Erythroblast (primary cell): ENCODE measurements around the gene KIN.

Experiments
- GATA1 ChIP-seq: IDR thresholded peaks from 2 replicates; pipeline ENCODE4 v1.6.1; 2011; ENCODE audit warnings: low read depth, mild to moderate bottlenecking, control low read depth, low read length, moderate library complexity
- POLR2A ChIP-seq: IDR thresholded peaks from 2 replicates; pipeline ENCODE4 v1.6.1; 2011; ENCODE audit warnings: mild to moderate bottlenecking, low read length

DNA sequence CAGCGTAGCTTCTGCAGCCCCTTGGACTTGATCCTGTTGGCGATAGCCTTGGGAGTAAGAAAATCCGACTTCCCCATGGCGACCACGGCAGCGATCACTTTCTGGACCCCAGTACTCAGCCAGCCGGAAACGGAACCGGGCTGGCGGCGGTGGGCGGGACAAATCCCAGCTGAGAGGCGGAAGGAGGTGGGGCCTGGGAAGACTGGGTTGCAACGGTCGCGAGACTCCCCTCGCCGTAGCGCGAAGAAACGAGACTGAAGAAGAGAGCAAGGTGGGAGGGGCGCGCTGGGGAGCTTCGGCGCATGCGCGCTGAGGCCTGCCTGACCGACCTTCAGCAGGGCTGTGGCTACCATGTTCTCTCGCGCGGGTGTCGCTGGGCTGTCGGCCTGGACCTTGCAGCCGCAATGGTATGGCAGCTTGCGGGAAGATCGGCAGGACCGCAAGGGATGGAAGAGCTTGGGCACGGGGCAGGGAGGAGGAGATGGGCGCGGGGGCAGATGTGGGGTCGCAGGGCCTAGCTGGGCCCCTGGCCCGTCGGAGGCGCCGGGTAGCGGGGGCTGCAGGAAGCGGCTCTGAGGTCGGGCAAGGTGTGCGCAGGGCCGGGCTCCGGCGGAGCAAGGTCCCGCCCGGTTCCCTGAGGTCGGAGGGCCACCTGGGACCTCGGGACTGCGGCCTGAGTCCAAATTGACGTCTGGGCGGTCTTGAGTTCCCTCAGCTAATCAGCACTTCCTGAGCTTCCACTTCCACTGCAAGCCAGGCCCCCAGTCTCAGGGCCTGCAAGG, at the start of gene KIN, which contains the start of gene ATP5F1C:
- TF ChIP-seq POLR2A = peak; percentile 87
- TF ChIP-seq GATA1 = no peak
